ENCODE data around the gene CDHR2. TPM values are rescaled to one million over a fixed set of nuclear protein-coding genes. Genes with fewer than 3 reads are reported as not detected.

The CDHR2 gene
- total RNA-seq, 1 donor from 2014 or later = under 0.01 TPM

DNA sequence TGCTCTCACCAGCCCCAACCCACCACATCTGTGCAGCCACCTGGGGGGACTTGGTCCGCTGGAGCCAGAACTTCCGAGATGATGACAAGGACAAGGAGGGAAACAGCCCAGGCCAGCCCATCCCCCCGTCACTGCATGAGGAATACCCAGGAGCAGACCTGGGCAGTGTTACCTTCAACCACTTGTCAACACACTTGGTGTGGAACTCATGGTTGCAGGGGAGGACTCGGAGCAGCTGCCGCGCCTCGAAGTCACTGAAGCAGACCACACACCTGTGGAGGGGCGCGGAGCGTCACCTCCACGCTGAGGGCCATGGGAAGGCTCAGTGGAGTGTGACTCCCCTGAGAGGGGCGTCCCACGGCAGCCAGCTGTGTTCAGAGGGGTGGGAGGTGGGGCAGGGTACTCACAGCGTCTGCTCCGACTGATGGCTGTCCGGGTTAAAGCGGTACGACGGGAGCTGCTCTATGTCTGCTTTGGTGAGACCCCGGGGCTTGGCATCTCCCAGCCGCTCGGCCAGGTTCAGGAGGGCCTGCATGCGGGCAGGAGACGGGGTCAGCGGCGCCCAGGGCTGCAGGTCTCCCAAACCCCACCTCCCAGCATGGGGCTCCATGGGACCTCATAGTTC, 19.9 kb upstream of the CDHR2 start:
- no peak for DNase-seq (ENCODE audit: low read depth in 2 of 2)

DNA sequence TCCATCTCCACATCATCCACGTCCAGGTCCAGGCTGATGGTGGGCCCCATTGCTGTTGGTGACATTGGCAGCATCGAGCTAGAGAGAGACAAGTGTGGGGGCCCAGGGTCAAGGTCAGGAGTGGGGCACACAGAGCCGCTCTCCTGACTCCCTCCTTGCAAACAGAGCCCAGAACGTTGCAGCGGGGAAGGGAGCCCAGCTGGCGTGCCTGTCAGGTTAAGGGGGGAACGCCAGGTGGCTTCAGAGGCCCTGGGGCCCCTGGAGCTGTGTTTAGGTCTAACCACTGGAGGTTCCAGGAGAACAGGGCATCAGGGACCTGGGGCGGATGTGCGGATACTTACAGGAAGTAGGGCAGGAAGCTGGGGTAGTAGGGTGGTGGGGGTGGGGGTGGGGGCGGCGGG, 19.4 kb upstream of the CDHR2 start:
- DNase-seq (ENCODE audit: low read depth in 2 of 2) = no peak

DNA sequence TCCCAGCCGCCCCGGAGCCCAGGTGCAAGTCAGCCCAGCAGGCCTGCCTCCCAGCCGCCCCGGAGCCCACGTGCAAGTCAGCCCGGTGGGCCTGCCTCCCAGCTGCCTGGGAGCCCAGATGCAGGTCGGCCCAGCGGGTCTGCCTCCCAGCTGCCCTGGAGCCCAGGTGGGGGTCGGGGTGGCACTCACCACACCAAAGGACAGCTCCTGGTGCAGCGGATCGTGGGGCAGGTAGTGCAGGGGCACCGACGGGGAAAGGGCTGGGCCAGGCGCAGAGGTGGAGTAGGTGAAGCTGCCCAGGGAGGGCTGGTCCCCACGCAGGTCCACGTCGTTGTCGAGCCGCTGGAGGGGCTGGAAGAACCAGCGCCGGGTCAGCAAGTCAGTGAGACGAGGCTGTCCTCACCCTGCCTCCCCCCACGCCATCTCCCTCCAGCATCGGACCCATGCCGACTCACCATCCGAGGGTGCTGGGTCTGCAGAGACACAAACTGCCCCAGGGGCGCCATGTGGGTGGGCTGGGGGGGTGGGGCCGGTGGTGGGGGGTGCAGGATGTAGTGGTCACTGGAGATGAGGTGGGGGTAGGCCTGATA, 18.7 kb upstream of the CDHR2 start:
- DNase-seq (ENCODE audit: low read depth in 2 of 2) = no peak

DNA sequence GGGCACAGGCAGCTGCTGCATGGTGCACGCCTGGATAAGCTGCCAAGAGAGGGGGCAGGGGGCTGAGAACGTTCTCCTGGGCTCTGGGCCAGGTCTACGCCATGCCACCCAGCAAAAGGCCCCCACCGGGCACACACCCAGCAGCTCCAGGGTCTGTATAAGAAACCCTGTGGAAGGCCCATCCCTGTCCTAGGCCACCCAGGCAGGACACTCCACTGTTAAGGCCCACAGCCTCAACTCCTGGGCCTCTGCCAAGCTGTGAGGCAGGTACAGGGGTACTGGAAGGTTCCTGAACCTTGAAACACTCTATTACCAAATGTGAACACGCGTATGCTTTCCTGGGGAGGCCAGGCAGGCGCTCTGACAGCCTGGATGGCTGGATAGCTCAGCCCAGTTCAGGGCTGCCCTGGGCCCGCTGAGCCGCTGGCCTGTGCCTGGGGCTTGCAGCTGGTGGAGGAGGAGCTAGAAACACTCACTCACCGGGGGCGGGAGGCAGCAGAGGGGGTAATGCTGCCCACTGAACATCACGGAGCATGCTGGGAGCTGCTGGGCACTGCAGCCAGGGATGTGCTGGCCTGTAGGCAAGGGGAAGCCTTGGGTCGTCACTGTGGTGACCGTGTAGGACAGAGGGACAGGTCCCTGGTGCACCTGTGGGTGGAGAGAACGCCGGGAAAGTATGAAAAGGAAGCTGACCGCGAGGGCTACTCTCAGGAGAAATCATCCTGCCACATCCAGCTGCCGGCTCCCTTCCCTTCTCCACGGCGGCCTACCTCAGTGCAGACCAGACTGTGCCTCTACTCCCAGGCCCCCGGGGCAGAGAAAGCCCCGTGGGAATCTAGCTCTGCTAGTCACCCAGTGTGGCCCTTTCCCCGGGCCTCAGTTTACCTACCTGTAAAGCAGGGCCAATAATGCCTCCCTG, 17.9 kb upstream of the CDHR2 start:
- no peak for DNase-seq (ENCODE audit: low read depth in 2 of 2)

- DNase-seq (ENCODE audit: low read depth in 2 of 2) = no peak
Measured at GRCh38 chr5:176531902-176532493, 17.1 kb upstream of the CDHR2 start.

DNA sequence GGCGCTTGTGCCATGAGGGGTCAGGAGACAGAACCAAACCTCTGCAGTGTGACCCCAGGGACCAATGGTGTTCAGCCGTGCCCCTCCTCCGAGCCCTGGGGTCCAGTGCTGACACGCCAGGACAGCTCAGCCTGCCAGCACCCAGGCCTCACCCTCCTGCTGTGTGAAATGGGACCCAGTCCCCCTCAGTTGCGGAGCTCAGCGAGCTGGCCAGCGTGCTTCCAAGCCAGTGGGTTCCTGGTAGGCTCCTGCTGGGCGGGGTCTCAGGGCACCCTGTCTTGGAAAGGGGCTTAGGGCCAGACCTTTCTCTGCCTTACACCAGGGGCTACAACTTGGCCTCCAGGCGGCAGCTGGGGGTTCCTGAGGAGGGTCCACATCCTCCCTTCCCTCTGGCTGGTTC, 16.3 kb upstream of the CDHR2 start:
- no peak for DNase-seq (ENCODE audit: low read depth in 2 of 2)

- DNase-seq (ENCODE audit: low read depth in 2 of 2) = no peak
Measured at GRCh38 chr5:176533390-176533789, 15.8 kb upstream of the CDHR2 start.

DNA sequence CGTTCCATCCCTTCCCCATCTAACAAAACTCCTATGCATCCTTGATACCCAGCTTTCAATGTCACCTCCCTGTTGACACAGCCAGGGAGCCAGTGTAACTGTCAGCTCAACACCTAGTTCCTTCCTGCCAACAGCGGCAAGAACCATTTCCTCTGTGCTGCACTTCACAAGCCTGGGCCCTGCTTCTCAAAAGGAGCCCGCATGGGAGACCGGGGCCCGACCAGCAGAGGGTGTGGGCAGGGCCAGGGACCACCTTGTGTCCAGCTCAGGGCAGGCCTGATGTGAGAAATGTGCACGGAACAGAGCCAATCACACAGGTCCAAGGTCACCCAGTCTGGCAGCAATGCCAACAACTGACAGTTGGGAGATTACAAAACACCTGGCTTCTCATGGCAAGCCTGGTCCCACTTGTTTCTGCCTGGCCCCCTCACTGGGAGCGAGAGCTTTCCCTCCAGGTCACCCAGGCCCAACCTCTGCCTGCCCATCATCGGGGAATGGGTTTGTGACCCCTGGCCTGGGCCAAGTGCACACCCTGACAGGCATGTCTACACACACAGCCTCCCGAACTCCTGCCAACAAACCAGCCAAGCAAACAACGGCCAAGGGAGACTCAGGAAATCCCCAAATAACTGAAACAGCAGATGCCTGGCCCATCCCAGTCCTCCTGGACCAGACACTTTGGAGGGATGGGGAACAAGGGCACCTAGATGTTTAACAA, 15.1 kb upstream of the CDHR2 start:
- DNase-seq (ENCODE audit: low read depth in 2 of 2) = peak; percentile 52 to 53

DNA sequence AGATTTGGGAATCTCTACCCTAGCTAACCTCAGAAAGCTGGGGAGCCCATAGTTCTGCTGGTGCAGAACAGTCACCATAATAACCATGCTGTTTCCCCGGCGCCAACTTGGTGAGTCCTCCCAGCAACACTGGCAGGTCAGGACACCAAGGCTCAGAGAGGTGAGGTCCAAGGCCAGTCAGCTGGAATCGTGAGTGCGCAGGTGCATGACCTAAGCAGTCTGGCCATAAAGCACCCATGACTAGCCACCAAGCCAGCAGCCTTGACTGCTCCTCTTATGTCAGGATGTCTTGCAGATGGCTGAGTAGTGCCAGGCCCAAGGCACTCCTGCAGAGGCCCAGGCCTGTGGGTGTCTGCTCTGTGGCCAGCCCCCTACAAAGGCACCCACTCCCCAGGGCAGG, 14.5 kb upstream of the CDHR2 start:
- no peak for DNase-seq (ENCODE audit: low read depth in 2 of 2)

GRCh38 chr5:176535101-176535663, 14.0 kb upstream of the CDHR2 start:
- DNase-seq (ENCODE audit: low read depth in 2 of 2) = peak in 1 of 2 donors; percentile 29

DNA sequence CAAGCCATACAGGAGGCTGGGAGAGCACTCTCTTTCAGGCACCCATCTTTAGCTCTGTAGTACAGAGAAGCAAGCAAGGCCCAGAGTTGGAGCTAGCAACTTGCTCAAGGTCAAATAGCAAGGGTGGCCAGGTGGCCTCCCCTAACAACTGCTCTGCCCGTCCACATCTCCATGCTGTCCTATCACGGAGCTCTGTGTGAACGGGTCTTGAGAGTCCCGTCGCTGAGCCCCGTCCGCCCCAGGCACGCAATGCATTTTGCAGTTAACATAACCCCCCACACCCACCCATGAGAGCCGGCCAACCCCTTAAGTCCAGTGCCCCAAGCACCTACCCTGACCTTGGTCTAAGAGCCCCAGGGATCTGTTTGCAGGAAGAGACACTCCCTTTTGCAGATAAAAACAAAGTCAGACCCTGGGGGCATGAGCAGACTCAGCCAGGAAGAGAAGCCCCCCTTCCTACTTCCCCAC, 13.4 kb upstream of the CDHR2 start:
- DNase-seq (ENCODE audit: low read depth in 2 of 2) = peak in 1 of 2 donors; percentile 18

DNA sequence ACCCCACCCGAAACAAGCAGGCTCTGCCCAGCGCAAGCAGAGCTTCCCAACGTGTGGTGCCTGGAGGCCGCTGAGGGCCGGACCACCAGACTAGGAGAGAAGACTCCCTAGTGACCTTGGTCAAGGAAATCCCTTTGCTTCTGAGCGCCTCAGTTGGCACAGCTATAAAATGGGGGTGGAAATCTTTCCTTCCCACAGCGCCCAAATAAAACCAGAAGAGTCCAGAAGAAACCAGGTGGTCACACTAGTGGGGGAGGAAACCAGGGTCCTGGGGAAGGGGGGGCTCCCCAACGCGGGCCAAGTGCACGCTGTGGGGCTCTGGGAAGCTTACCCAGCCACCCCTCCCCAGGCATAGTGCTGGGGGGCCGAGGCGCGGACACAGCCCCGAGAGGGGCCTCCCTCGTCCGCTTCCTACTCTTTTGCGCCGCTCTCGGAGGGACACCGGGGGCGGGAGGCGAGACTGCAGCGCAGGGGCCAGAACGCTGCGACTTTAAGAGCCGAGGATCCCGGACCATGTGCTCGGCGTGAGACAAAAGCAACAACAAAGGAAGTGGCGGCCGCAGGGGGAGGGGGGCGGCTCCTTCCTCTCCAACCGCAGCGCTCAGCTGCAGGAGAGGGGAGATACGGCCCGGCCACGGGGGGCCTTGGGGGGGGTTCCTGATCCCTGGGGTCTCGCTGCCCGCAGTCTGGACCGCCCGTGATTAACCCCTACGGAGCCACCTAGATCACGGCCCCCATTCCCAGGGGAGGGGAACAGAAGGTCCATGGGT, 12.8 kb upstream of the CDHR2 start:
- DNase-seq (ENCODE audit: low read depth in 2 of 2) = peak in 1 of 2 donors; percentile 90

- DNase-seq (ENCODE audit: low read depth in 2 of 2) = peak; percentile 94 to 98
Measured at GRCh38 chr5:176536902-176537553, 12.1 kb upstream of the CDHR2 start, which contains the start of gene RNF44. Gene RNF44, minus strand, starts transcription at chr5:176537402. Its CDS starts 4,930 bp downstream, at chr5:176532472.

GRCh38 chr5:176537554-176538229, 11.4 kb upstream of the CDHR2 start:
- peak; percentile 99 to 100 for DNase-seq (ENCODE audit: low read depth in 2 of 2)

- DNase-seq (ENCODE audit: low read depth in 2 of 2) = no peak
Measured at GRCh38 chr5:176538230-176538988, 10.7 kb upstream of the CDHR2 start.

DNA sequence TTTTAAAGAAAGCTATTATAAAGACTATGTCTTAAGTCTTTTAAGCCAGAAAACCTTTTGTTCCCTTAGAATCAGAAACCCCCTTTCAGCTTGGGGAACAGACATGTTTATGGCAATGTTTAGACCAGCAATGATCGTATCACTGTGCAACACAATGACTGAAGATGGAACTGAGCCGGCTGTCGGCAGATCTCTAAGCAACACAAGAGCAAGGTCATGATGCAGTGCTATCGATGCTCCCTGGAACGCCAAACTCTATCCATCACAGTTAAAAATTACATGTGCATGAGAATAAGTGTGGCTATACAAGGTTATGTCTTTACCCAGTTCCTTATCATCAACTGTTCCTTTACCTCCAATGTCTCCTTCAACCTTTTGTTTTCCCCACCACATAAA, 10.2 kb upstream of the CDHR2 start:
- DNase-seq (ENCODE audit: low read depth in 2 of 2) = no peak

- no peak for DNase-seq (ENCODE audit: low read depth in 2 of 2)
Measured at GRCh38 chr5:176540476-176540899, 8.7 kb upstream of the CDHR2 start.

GRCh38 chr5:176540956-176541337, 8.2 kb upstream of the CDHR2 start:
- no peak for DNase-seq (ENCODE audit: low read depth in 2 of 2)

All from dermis microvascular lymphatic vessel endothelial cell (primary cell).